Upper lobe of left lung (tissue), 4 donors: Measurements from ENCODE around the gene GNG2.
A peak's percentile ranks its signal among the peaks of the same experiment; 100 is the strongest.

Experiments
- CTCF ChIP-seq, 6 experiments: fragments of 450-650 bp in 4 of 6; fragments of 200-600 bp in 2 of 6; sonication (generic) in 2 of 6; IDR thresholded peaks; one replicate each; pipeline ENCODE4 v1.5.1; 2016 to 2019; ENCODE audit warnings: antibody characterized with exemption in 6 of 6
- EP300 ChIP-seq, 4 donors: sonication (generic); formaldehyde crosslinking; IDR thresholded peaks; one replicate each; pipeline ENCODE4 v1.5.1; 2017; ENCODE audit warnings: antibody characterized with exemption in 4 of 4, control low read depth in 2 of 4
- POLR2A ChIP-seq, 4 donors: fragments of 450-650 bp; IDR thresholded peaks; one replicate each; pipeline ENCODE4 v1.5.1; 2016 to 2017; ENCODE audit warnings: antibody characterized with exemption in 4 of 4, mild to moderate bottlenecking in 2 of 4
- POLR2AphosphoS5 ChIP-seq, 2 donors: sonication (generic); formaldehyde crosslinking; IDR thresholded peaks; one replicate each; pipeline ENCODE4 v1.5.1; 2017; ENCODE audit warnings: antibody characterized with exemption in 2 of 2

- peak; percentile 26 to 71 (median 49) for TF ChIP-seq CTCF (IDR thresholded peaks at IDR 0.05)
- no peak for TF ChIP-seq POLR2AphosphoS5 (IDR thresholded peaks at IDR 0.05)
- no peak for TF ChIP-seq POLR2A (IDR thresholded peaks at IDR 0.05)
- TF ChIP-seq EP300 (IDR thresholded peaks at IDR 0.05): no peak
Measured at GRCh38 chr14:51996148-51996746, 135.8 kb downstream of the GNG2 start.
